CD4-positive, alpha-beta T cell treated with Interleukin-4 for 1 hour (primary cell): ENCODE results near the gene KLHL1.

ENCODE experiments used
- DNase-seq, 2 donors: peaks; one replicate each; pipeline ENCODE4 v3.0.0-alpha.2; 2020 to 2022

Gene KLHL1

GRCh38 chr13:69999875-70000274 is 108.4 kb downstream of the KLHL1 start:
- DNase-seq = no peak

DNA sequence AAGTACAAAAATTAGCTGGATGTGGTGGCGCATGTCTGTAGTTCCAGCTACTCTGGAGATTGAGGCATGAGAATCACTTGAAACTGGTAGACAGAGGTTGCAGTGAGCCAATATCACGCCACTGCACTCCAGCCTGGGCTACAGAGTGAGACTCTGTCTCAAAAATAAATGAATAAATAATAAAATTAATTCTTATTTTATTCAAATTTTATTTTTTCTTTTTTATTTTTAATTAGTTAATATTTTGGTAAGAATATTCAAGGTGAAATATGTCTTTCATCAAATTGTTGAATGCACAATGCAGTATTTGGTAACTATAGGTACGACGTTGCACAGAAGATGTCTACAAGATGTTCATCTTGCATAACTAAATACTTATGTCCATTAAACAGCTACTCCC is 111.2 kb downstream of the KLHL1 start:
- no peak for DNase-seq

DNA sequence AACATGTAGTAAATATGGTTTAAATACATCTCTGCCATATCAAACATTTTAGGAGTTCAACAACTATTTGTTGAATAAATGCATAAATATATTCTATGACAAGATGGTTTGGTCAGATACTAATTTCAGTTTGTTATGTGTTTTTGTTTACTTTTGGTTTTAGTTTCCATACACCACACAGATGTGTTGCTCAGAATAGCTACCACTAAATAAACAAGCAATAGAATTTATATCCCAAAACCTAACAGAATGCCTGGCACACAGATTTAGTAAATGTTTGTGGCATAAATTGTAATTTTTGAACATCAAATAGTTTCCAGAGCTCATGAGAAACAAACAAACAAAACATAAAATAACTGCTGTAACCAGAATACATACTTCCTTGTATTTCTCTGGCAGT is 127.5 kb downstream of the KLHL1 start:
- no peak for DNase-seq

DNA sequence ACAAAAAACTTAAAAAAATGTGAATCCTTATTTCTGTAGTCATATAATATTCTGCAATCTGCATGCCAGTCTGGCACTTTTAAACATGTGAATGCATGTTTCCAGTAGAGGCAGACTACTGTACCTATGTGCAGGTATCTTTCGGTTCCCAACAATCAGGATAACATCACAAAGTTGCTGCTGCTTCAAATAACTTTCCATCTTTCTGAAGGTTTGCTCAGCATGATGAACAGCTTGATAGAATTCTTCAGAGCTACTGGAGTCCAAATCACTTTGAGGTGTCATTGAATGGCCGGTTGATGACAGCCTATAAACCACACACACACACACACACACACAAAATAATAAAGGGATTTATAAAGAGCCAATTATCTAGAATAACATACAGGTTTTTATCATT is 132.8 kb downstream of the KLHL1 start:
- no peak for DNase-seq

DNA sequence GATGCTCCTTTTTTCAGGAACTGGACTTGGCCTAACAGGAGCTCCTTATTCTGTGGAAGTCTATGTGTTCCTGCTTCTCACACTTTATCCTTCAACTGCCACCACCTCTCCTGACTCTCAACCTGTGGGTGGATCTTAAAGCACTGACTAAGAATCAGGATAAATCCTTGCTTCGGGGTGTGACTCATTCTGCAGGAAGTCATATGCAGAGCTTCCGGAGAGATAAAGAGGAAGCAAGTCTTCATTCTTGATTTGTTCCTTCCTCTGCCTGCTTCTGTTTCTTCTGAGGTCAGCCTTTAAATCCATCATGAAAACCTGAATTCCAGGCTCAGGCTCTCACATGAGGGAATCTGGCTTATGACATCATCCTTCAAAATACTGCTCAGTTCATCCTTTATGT is 137.7 kb downstream of the KLHL1 start:
- DNase-seq = no peak

- DNase-seq = no peak
Observed at GRCh38 chr13:69959046-69959445, 149.2 kb downstream of the KLHL1 start.

GRCh38 chr13:69956839-69957238 is 151.4 kb downstream of the KLHL1 start:
- no peak for DNase-seq

- no peak for DNase-seq
Observed at GRCh38 chr13:69956349-69956748, 151.9 kb downstream of the KLHL1 start.

GRCh38 chr13:69955271-69955670 is 153.0 kb downstream of the KLHL1 start:
- DNase-seq = no peak

DNA sequence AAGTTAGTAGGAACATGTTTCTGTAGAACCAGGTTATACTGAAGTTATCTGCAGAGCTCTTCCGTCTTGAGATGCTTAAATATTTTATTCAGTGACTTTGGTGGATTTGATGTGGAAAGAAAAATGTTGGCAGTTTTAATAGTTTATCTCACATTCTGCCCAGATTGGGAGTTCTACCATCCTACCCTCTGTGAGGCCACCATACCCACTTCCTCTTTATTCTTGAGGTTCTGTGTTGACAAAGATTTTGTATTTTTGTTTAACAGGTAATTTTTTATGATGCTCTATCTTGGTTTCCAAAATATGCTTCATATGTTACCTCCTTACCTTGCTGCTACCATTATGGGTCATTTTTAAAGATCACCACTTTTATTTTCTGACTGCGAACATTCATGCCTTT is 156.8 kb downstream of the KLHL1 start:
- no peak for DNase-seq

- no peak for DNase-seq
Observed at GRCh38 chr13:69950160-69950559, 158.1 kb downstream of the KLHL1 start.

DNA sequence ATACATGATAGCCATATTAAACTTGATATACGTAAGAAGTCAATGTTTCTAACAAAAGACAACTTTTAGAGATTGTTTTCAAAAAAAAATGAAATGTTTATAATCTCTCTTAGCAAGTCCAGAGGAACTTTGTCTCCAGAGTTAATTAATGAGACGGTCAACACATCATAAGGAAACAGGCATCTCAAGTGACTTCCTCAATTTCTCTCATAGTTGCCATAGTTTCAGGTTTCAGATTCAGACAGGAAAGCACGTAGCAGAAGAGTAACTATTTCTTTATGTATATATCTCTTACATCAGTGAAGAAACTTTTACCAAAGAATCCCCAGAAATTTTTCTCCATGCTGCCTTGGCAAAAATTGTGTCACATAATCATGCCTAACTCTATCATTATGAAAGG is 160.2 kb downstream of the KLHL1 start:
- no peak for DNase-seq

GRCh38 chr13:69947582-69947981 is 160.7 kb downstream of the KLHL1 start:
- no peak for DNase-seq

DNA sequence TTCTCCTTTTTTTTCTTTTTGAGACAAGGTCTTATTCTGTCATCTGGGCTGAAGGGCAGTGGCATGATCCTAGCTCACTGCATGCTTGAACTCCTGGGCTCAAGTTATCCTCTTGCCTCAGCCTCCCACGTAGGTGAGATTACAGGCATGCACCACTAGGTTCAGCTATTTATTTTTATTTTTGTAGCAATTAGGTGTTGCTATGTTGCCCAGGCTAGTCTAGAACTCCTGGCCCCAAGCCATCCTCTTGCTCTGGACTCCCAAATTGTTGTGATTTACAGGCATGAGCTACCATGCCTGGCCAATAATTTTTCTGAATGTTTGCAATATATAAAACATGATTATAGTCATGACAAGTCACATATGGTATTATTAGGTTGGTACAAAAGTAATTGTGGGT is 161.7 kb downstream of the KLHL1 start:
- no peak for DNase-seq

GRCh38 chr13:69935043-69935442 is 173.2 kb downstream of the KLHL1 start:
- DNase-seq = no peak

- no peak for DNase-seq
Observed at GRCh38 chr13:69928262-69928661, 180.0 kb downstream of the KLHL1 start.

DNA sequence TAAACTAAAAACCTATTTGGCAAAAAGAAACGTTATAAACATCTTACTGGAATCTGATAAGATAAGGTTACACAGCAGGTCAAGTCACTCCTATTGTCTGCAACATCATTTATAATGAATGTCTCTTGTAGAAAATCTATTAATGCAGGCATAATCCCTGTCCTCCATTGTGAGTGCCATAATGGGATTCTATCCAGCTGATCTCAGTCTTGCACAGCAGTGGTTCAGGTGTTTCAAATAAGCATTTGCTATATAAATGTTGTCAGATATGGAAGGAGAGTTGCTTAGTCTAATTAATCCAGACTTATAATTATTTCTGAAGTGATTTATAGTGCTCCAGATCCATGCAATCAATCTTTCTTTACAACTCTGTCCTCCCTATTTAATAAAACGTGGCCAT is 187.1 kb downstream of the KLHL1 start:
- DNase-seq = no peak

- DNase-seq = no peak
Observed at GRCh38 chr13:69912630-69913029, 195.6 kb downstream of the KLHL1 start.

DNA sequence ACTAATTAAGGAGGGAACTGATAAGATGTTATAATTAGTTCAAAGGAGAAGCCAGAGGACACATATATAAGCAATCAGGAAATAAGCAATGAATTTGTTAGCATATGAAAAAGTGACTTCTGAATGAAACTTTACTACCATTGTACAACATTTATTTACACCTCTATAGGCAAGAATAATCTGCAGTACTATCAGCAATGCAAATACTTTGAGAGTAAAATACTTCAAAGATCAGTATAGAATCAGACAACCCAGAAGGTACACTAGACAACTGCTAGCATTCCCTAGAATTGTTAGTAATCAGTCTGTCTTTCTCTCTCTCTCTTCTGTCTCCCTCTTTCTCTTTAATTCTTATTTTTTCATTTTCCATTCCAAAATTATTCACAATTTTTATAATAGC is 197.5 kb downstream of the KLHL1 start:
- DNase-seq = no peak

DNA sequence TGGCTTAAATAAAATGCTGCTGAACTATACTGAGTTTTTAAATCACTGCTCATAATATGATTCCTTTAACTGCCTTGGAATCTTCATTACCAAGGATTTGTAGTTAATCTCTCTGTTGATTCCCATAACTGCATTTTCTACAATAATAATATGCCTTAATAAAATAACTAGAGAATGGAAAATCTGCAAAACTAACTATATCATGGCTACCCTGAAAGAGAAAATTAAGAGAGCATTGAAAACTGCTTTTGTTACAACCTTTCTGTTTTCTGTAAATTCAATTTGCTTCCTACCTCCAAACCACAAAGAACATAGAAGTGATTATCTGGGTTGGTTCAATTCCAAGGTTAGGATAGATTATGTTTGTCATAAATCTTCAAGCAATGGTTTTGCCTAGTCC is 203.5 kb downstream of the KLHL1 start:
- DNase-seq = no peak

GRCh38 chr13:69903081-69903480 is 205.2 kb downstream of the KLHL1 start:
- no peak for DNase-seq

DNA sequence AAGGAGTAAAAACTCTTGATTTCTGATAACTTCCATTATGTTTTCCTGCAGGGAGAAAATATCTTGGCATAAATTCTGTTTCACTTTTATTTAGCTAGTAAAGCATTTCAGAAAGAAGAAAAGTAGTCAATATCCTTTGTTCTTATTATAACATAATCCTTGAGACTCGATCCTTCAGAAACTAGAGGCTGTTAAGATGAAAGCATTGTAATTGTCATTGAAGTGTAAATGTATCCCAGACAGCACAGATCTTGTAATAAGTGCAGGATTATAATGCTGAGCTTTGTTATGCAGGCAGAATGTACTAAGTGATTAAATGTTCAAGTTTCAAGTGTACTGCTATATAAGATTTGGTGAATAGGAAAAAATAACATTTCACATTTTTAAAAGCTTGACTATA is 225.8 kb downstream of the KLHL1 start:
- DNase-seq = no peak

DNA sequence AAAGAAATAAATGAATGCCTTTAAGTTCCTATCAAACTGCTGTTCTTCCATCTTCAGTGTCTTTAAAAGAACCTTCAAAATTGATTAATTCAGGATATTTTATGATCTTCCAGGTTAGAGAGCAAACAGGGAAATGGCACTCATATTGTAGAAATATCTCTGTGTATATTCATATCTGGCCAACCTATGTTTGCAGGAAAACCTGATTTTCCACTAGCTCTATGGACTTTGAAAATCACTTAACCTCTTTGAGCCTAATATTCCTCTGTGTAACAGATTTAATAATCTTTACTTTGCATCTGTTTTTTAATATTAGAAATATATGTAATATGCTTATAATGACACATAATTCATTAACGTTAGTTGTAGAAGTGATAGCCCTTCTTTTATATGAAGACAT is 228.3 kb downstream of the KLHL1 start:
- no peak for DNase-seq

GRCh38 chr13:69872321-69873047 is 235.8 kb downstream of the KLHL1 start:
- no peak for DNase-seq

DNA sequence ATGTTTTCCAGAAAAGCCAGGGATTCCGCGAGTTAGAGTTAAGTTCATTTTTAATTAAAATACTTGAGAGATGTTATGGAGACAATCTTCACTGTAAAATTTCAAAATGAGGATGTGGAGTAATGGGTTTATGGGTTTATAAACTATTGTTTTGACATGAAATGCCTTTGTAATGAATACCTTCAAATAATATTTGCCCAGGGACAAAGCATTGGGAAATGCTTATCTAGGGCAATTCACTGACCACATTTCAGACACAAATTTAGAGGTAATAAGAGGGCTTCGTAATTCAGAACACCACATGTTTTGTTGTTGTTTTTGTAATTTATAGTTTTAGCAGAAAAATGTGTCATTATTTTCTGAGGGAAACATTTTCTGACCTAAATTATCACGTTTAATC is 241.7 kb downstream of the KLHL1 start:
- DNase-seq = no peak
